Stomach (tissue), 4 donors: ENCODE measurements around the gene CYBB.

Source experiments
- POLR2A ChIP-seq, 4 donors: fragments of 450-650 bp; IDR thresholded peaks; one replicate each; pipeline ENCODE4 v1.6.1; 2016; ENCODE audit warnings: antibody characterized with exemption in 4 of 4, control low read depth in 2 of 4, mild to moderate bottlenecking in 1 of 4, moderate library complexity in 1 of 4
- POLR2AphosphoS5 ChIP-seq, 3 donors: sonication (generic); formaldehyde crosslinking; IDR thresholded peaks; one replicate each; pipeline ENCODE4 v1.6.1; 2016; ENCODE audit warnings: antibody characterized with exemption in 3 of 3
- TF ChIP-seq, protein P1 (sequence below), 7 experiments: fragments of 450-650 bp in 4 of 7; fragments of 200-600 bp in 3 of 7; sonication (generic) in 3 of 7; IDR thresholded peaks; one replicate each; pipeline ENCODE4 v1.5.1; 2016 to 2019; ENCODE audit warnings: antibody characterized with exemption in 7 of 7, control low read depth in 2 of 7, mild to moderate bottlenecking in 1 of 7

DNA sequence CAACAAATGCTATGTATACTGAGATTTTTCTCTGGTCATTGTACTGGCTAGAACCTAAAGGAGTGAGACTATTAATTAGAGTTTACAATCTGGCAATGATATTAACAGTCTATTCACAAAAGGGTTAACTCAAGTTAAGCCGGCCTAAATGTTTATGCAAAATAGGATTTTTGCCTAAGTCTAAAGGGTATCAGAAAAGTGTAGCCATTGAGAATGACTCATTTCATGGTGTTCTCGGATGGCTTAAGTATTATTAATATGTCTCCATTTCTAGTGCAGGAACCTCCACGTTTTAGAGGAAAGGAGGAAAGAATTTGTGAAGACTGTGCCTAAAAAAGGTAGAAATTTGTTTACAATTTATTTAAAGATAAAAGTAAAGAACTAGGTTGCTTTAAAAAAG lies 37.7 kb downstream of the CYBB start:
- TF ChIP-seq, protein P1, sequence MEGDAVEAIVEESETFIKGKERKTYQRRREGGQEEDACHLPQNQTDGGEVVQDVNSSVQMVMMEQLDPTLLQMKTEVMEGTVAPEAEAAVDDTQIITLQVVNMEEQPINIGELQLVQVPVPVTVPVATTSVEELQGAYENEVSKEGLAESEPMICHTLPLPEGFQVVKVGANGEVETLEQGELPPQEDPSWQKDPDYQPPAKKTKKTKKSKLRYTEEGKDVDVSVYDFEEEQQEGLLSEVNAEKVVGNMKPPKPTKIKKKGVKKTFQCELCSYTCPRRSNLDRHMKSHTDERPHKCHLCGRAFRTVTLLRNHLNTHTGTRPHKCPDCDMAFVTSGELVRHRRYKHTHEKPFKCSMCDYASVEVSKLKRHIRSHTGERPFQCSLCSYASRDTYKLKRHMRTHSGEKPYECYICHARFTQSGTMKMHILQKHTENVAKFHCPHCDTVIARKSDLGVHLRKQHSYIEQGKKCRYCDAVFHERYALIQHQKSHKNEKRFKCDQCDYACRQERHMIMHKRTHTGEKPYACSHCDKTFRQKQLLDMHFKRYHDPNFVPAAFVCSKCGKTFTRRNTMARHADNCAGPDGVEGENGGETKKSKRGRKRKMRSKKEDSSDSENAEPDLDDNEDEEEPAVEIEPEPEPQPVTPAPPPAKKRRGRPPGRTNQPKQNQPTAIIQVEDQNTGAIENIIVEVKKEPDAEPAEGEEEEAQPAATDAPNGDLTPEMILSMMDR (IDR thresholded peaks at IDR 0.05): no peak
- no peak for TF ChIP-seq POLR2A (IDR thresholded peaks at IDR 0.05)
- no peak for TF ChIP-seq POLR2AphosphoS5 (IDR thresholded peaks at IDR 0.05)
